ENCODE measurements around the gene PRSS48.

Gene PRSS48

GRCh38 chr4:151324124-151324751 is 47.3 kb downstream of the PRSS48 start:
- DNase-seq (ENCODE audit: low read depth) = no peak
- TF ChIP-seq CTCF (IDR thresholded peaks at IDR 0.05; ENCODE audit: control insufficient read depth, extremely low read depth, insufficient read depth) = no peak
- peak overlapping the region; percentile 75 for H3K4me3 ChIP-seq (ENCODE audit: low read depth, low read length)

- no peak for DNase-seq (ENCODE audit: low read depth)
- no peak for TF ChIP-seq CTCF (IDR thresholded peaks at IDR 0.05; ENCODE audit: control insufficient read depth, extremely low read depth, insufficient read depth)
- H3K4me3 ChIP-seq (ENCODE audit: low read depth, low read length) = peak overlapping the region; percentile 75
Measured at GRCh38 chr4:151324752-151325110, 47.8 kb downstream of the PRSS48 start.

- H3K4me3 ChIP-seq (ENCODE audit: low read depth, low read length) = peak within 1 kb of the TSS; percentile 75
Measured at GRCh38 chr4:151325111-151325948, 48.4 kb downstream of the PRSS48 start, which contains the start of gene SH3D19. Gene SH3D19, minus strand, starts transcription at chr4:151325605. Its CDS starts 253 bp downstream, at chr4:151325352.

GRCh38 chr4:151325949-151326246 is 48.9 kb downstream of the PRSS48 start:
- DNase-seq (ENCODE audit: low read depth) = no peak
- peak overlapping the region; percentile 75 for H3K4me3 ChIP-seq (ENCODE audit: low read depth, low read length)
- no peak for TF ChIP-seq CTCF (IDR thresholded peaks at IDR 0.05; ENCODE audit: control insufficient read depth, extremely low read depth, insufficient read depth)

More at GRCh38 chr4:151325111-151325948, 48.4 kb downstream of the PRSS48 start, which contains the start of gene SH3D19:
- TF ChIP-seq CTCF (IDR thresholded peaks at IDR 0.05; ENCODE audit: control insufficient read depth, extremely low read depth, insufficient read depth) = no peak
- peak; percentile 90 for DNase-seq (ENCODE audit: low read depth)

- TF ChIP-seq CTCF (IDR thresholded peaks at IDR 0.05; ENCODE audit: control insufficient read depth, extremely low read depth, insufficient read depth) = no peak
- H3K4me3 ChIP-seq (ENCODE audit: low read depth, low read length) = no peak overlapping the region
- peak; percentile 54 for DNase-seq (ENCODE audit: low read depth)
Measured at GRCh38 chr4:151329217-151330007, 52.5 kb downstream of the PRSS48 start.

- no peak overlapping the region for H3K4me3 ChIP-seq (ENCODE audit: low read depth, low read length)
- no peak for DNase-seq (ENCODE audit: low read depth)
- TF ChIP-seq CTCF (IDR thresholded peaks at IDR 0.05; ENCODE audit: control insufficient read depth, extremely low read depth, insufficient read depth) = no peak
Measured at GRCh38 chr4:151331276-151332042, 54.5 kb downstream of the PRSS48 start.
